ENCODE measurements around the gene HSD17B3. TPM values are rescaled to one million over a fixed set of nuclear protein-coding genes. Genes with fewer than 3 reads are reported as not detected.
"Not testable (repeated sequence)": the region's sequence is repeated elsewhere in the genome, so short reads cannot be mapped to it uniquely, and the experiment has no call there.

Gene HSD17B3
- total and polyA plus RNA-seq, 11 donors = 0.33 to 2.6 (median 1.0) TPM; not detected in 1

DNA sequence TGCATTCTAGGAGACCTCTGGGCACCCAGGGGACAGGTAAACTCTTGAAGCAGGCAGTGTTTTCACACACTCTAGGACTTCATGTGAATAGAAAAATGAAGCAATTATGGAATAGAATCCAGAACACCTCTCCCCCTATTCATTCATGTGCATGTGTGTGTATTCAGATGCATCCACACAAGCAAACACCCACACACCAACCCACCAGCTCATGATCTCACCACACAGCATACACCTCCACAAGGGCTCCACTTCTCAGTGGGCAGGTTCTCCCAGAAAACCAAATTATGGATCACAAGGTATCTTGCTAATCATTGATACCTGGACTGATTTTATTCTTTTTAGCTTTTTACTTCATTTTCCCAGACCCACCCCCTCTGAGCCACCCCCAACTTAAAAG, 21.2 kb upstream of the HSD17B3 start:
- peaks cover 0 to 53% (median 30%) of the 10 kb centered on the region in 9 donors for H3K36me3 ChIP-seq
- ATAC-seq = no peak
- intact Hi-C loops (cut with DNase I) = loop anchor here in 1 of 10 donors (10.0 kb wide), 1 partner anchor 122 kb away; no protein-coding TSS in a partner anchor

DNA sequence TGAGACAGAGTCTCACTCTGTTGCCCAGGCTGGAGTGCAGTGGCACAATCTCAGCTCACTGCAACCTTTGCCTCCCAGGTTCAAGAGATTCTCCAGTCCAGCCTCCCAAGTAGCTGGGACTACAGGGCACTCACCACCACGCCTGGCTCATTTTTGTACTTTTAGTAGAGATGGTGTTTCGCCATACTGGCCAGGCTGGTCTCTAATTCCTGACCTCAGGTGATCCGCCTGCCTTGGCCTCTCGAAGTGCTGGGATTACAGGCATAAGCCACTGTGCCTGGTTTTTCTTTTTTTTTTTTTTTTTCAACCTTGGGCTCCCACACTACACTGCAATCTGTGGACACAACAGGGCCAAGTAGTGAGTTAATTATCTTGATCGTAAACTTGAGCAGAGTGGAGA, 20.8 kb upstream of the HSD17B3 start:
- not testable (repeated sequence) for H3K27me3 ChIP-seq, H3K4me3 ChIP-seq, DNase-seq, H3K9me3 ChIP-seq, H3K4me1 ChIP-seq, ATAC-seq, H3K27ac ChIP-seq
- peaks cover 0 to 53% (median 30%) of the 10 kb centered on the region in 9 donors for H3K36me3 ChIP-seq
- intact Hi-C loops (cut with DNase I) = loop anchor here in 1 of 10 donors (10.0 kb wide), 1 partner anchor 122 kb away; no protein-coding TSS in a partner anchor
- 94 to 96% (median 95%) methylated on average over 5 of the region's 5 CpGs for WGBS, 4 donors

More for the DNA sequence above, 21.2 kb upstream of the HSD17B3 start:
- Histone ChIP-seq H3K9me3 (no peaks in the 10 kb centered on the region), H3K27ac (no peak overlapping the region), H3K4me1 (peaks cover 0 to 3% (median 0%) of the 10 kb centered on the region in 12 donors), H3K27me3 (no peaks in the 10 kb centered on the region), H3K4me3 (no peak overlapping the region)
- TF ChIP-seq, protein P1, sequence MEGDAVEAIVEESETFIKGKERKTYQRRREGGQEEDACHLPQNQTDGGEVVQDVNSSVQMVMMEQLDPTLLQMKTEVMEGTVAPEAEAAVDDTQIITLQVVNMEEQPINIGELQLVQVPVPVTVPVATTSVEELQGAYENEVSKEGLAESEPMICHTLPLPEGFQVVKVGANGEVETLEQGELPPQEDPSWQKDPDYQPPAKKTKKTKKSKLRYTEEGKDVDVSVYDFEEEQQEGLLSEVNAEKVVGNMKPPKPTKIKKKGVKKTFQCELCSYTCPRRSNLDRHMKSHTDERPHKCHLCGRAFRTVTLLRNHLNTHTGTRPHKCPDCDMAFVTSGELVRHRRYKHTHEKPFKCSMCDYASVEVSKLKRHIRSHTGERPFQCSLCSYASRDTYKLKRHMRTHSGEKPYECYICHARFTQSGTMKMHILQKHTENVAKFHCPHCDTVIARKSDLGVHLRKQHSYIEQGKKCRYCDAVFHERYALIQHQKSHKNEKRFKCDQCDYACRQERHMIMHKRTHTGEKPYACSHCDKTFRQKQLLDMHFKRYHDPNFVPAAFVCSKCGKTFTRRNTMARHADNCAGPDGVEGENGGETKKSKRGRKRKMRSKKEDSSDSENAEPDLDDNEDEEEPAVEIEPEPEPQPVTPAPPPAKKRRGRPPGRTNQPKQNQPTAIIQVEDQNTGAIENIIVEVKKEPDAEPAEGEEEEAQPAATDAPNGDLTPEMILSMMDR (IDR thresholded peaks at IDR 0.05) = no peak
- TF ChIP-seq POLR2A (IDR thresholded peaks at IDR 0.05) = no peak
- DNase-seq = no peak

DNA sequence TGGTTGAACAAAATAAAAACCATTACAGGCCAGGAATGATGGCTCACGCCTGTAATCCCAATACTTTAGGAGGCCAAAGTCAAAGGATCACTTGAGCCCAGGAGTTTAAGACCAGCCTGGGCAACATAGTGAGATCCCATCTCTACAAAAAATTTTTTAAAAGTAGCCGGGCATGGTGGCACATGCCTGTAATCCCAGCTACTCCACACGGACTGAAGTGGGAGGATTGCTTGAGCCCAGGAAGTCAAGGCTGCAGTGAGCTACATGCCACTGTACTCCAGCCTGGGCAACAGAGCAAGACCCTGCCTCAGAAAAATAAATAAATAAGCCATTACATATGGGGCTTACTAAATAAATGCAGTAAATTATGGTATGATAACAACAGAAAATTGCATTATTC, 20.2 kb upstream of the HSD17B3 start:
- not testable (repeated sequence) for H3K27ac ChIP-seq, H3K27me3 ChIP-seq, DNase-seq, H3K9me3 ChIP-seq, H3K4me3 ChIP-seq, ATAC-seq, H3K4me1 ChIP-seq
- H3K36me3 ChIP-seq = peaks cover 0 to 53% (median 30%) of the 10 kb centered on the region in 9 donors
- 91 to 95% (median 93%) methylated on average over 3 of the region's 3 CpGs for WGBS, 4 donors
- intact Hi-C loops (cut with DNase I) = loop anchor here in 1 of 10 donors (10.0 kb wide), 1 partner anchor 123 kb away; no protein-coding TSS in a partner anchor

DNA sequence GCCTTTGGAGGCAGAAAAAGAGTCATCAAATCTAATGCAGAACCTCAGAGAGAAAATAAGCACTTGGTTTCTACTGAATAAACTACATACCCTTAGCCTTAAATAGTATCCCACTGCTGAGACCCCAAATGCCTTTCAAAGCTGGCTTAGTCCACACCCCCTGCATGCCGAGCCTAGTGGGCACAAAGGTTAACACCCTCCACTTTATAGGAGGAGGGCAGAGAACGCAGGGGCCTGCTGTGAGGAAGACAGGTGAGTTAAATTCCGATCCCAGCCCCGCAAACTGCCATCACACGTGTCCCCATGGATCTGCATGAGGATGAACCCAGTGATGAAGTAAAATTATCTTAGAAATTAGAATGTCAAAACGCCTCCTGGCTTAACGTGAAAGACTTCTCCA, 19.5 kb upstream of the HSD17B3 start:
- Histone ChIP-seq H3K27ac (no peak overlapping the region), H3K4me1 (peaks cover 0 to 4% (median 0%) of the 10 kb centered on the region in 12 donors), H3K4me3 (no peak overlapping the region), H3K9me3 (no peaks in the 10 kb centered on the region), H3K36me3 (peaks cover 0 to 53% (median 30%) of the 10 kb centered on the region in 9 donors), H3K27me3 (no peaks in the 10 kb centered on the region)
- no peak for ATAC-seq
- TF ChIP-seq, protein P1 (IDR thresholded peaks at IDR 0.05) = no peak
- TF ChIP-seq POLR2A (IDR thresholded peaks at IDR 0.05) = no peak
- 77 to 85% (median 83%) methylated on average over 7 of the region's 7 CpGs for WGBS, 4 donors
- no peak for DNase-seq
- intact Hi-C loops (cut with DNase I) = loop anchor here in 1 of 10 donors (10.0 kb wide), 1 partner anchor 123 kb away; no protein-coding TSS in a partner anchor

DNA sequence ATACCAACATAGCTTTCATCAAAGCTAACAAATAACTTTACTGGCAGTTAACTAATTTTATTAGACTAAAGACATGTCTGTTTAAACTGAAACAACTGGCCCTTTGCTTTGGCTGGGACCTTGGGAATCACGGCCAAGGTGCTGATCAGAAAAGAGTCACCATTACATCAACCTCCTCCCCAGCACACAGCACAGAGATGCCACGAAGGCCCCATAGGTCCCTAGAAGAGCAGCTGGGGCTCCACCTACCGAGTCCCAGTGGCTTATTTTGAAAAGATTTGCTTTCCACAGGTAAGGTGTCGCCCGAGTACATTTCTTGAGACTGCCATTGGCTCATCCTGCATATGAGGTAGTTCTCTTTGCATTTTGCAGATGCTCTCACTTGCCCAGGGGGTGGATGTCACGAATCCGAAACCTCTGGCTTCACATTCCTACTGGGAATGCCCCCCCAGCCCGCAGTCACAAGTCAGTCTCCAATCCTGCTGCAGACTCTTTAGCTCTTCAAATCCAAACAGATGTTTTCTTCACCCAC, 18.8 kb upstream of the HSD17B3 start:
- 75 to 87% (median 82%) methylated on average over 8 of the region's 8 CpGs for WGBS, 4 donors
- H3K36me3 ChIP-seq = peaks cover 0 to 53% (median 30%) of the 10 kb centered on the region in 9 donors
- TF ChIP-seq, protein P1 (IDR thresholded peaks at IDR 0.05) = no peak
- TF ChIP-seq POLR2A (IDR thresholded peaks at IDR 0.05) = no peak
- no peak overlapping the region for H3K4me3 ChIP-seq
- intact Hi-C loops (cut with DNase I) = loop anchor here in 1 of 10 donors (10.0 kb wide), 1 partner anchor 124 kb away; no protein-coding TSS in a partner anchor
- DNase-seq (no peak), ATAC-seq (no peak)
- H3K9me3 ChIP-seq = no peaks in the 10 kb centered on the region
- H3K27ac ChIP-seq = no peak overlapping the region
- peaks cover 0 to 4% (median 0%) of the 10 kb centered on the region in 12 donors for H3K4me1 ChIP-seq
- no peaks in the 10 kb centered on the region for H3K27me3 ChIP-seq

All from heart left ventricle (tissue), 16 donors.